ENCODE results near the gene DOCK1. TPM values are rescaled to one million over a fixed set of nuclear protein-coding genes. Genes with fewer than 3 reads are reported as not detected.

The DOCK1 gene
- total and polyA plus RNA-seq, 2 experiments from 2014 or later: 22.8 to 45.6 TPM

DNA sequence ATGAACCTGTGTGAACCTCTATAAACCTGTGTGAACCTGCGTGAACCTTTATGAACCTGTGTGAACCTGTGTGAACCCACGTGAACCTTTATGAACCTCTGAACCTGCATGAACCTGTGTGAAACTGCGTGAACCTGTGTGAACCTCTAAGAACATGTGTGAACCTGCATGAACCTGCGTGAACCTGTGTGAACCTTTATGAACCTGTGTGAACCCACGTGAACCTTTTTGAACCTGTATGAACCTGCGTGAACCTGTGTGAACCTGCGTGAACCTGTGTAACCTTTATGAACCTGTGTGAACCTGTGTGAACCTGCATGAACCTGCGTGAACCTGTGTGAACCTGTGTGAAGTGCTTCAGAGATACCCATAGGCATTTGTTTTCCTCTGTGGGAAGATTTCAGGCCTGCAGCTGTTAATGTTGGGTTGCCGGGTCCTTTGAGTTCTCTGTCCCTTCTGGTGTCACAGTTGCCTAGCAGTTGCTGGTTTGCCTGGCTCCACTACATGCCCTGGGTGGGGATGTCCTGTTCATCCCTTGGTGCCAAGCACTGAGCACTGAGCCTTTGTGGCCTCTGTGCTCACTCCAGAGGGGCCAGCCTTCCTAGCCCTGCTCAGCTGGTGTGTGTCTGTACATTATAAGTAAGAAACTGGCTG is 97.9 kb downstream of the DOCK1 start:
- no peaks in the 10 kb centered on the region for H3K9me3 ChIP-seq (ENCODE audit: low read depth)
- no peaks in the 10 kb centered on the region for H3K9me2 ChIP-seq (ENCODE audit: insufficient read depth)
- H3K27ac ChIP-seq: no peak overlapping the region
- no peak overlapping the region for H3K9ac ChIP-seq
- in situ Hi-C loops (cut with MboI): no loop called here
- no peak overlapping the region for H3K4me2 ChIP-seq (ENCODE audit: unreplicated experiment)
- H3K27me3 ChIP-seq (replicated peaks; ENCODE audit: insufficient read depth): no peaks in the 10 kb centered on the region
- H4K20me1 ChIP-seq (ENCODE audit: insufficient read depth): no peaks in the 10 kb centered on the region
- 92 to 96% methylated on average over 9 of the region's 9 CpGs for WGBS, 2 experiments (ENCODE audit: low coverage in 1 of 2, low lambda C conversion rate in 2 of 2, missing lambda C conversion rate in 2 of 2)
- no peak overlapping the region for H2AFZ ChIP-seq
- DNase-seq: no peak
- TF ChIP-seq EZH2 (IDR thresholded peaks at IDR 0.05; ENCODE audit: insufficient read depth, poor library complexity, severe bottlenecking) (no peak), EZH2phosphoT487 (IDR thresholded peaks at IDR 0.05; ENCODE audit: insufficient read depth, low read depth) (no peak)
- no peak overlapping the region for H3K4me3 ChIP-seq
- H3F3A ChIP-seq (ENCODE audit: insufficient read depth): 0 out of 2 replicates have a peak, but pooled peaks cover 7% of the 10 kb centered on the region
- no peaks in the 10 kb centered on the region for H3K4me1 ChIP-seq (ENCODE audit: insufficient read depth)
- H3K79me2 ChIP-seq (ENCODE audit: insufficient read depth): peaks cover 13% of the 10 kb centered on the region
- peaks cover 8% of the 10 kb centered on the region for H3K36me3 ChIP-seq (ENCODE audit: low read depth)

DNA sequence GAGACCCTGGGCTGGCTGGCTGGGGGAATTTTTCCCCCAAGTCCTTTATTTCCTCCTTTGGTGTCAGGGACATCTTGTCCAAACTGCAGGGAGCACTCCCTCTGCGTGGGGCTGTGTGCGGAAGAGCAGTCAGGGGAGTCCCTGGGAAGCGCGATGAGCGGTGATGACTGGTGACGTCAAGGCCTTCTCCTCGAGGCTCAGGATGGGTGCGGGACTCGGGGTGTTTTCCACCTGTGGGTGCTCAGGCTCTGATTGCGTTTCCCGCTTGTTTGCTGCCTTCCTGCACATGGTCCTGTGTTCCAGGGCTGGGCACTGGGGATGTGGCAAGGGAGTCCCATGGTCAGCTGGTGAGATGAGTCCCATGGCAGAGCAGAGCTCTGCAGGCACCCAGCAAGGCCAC is 101.2 kb downstream of the DOCK1 start:
- Histone ChIP-seq H3K36me3 (ENCODE audit: low read depth) (peaks cover 3% of the 10 kb centered on the region; the same call in 1 of the 2 replicates), H3K4me3 (no peak overlapping the region), H3K4me2 (ENCODE audit: unreplicated experiment) (no peak overlapping the region), H2AFZ (no peak overlapping the region), H3K27me3 (replicated peaks; ENCODE audit: insufficient read depth) (no peaks in the 10 kb centered on the region), H4K20me1 (ENCODE audit: insufficient read depth) (no peaks in the 10 kb centered on the region), H3K9me2 (ENCODE audit: insufficient read depth) (no peaks in the 10 kb centered on the region), H3K4me1 (ENCODE audit: insufficient read depth) (no peaks in the 10 kb centered on the region), H3K9ac (no peak overlapping the region), H3K27ac (no peak overlapping the region), H3K9me3 (ENCODE audit: low read depth) (no peaks in the 10 kb centered on the region), H3F3A (ENCODE audit: insufficient read depth) (no peaks in the 10 kb centered on the region), H3K79me2 (ENCODE audit: insufficient read depth) (peaks cover 16% of the 10 kb centered on the region)
- TF ChIP-seq EZH2 (IDR thresholded peaks at IDR 0.05; ENCODE audit: insufficient read depth, poor library complexity, severe bottlenecking) (no peak), EZH2phosphoT487 (IDR thresholded peaks at IDR 0.05; ENCODE audit: insufficient read depth, low read depth) (no peak)
- in situ Hi-C loops (cut with MboI): no loop called here
- DNase-seq: no peak
- WGBS, 2 experiments (ENCODE audit: low coverage in 1 of 2, low lambda C conversion rate in 2 of 2, missing lambda C conversion rate in 2 of 2): 96 to 97% methylated on average over 11 of the region's 11 CpGs

DNA sequence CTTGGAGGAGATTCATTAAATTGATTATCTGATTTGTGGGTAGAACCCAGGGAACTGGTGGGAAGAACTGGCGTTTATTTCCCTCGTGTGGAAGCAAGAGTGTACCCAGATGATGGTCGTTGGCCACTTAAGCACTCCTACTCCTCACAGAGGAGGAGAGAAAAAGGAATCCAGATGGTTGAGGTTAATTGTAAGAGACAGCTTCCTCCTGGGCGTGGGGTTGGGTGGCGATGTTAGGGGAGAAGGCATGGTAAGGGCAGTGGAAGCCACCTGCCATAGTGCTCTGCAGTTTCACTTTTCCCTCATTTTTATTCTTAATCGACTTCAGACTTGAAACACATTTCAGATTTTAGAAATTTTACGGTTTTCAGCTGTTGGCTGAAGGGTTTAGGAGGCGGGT is 104.1 kb downstream of the DOCK1 start:
- Histone ChIP-seq H3K9me2 (ENCODE audit: insufficient read depth) (no peaks in the 10 kb centered on the region), H3K4me3 (no peak overlapping the region), H2AFZ (no peak overlapping the region), H3F3A (ENCODE audit: insufficient read depth) (no peaks in the 10 kb centered on the region), H3K9me3 (ENCODE audit: low read depth) (no peaks in the 10 kb centered on the region), H4K20me1 (ENCODE audit: insufficient read depth) (no peaks in the 10 kb centered on the region), H3K27ac (no peak overlapping the region), H3K4me1 (ENCODE audit: insufficient read depth) (no peaks in the 10 kb centered on the region), H3K79me2 (ENCODE audit: insufficient read depth) (peaks cover 16% of the 10 kb centered on the region), H3K4me2 (ENCODE audit: unreplicated experiment) (no peak overlapping the region), H3K9ac (no peak overlapping the region), H3K36me3 (ENCODE audit: low read depth) (0 out of 2 replicates have a peak, but pooled peaks cover 3% of the 10 kb centered on the region), H3K27me3 (replicated peaks; ENCODE audit: insufficient read depth) (no peaks in the 10 kb centered on the region)
- in situ Hi-C loops (cut with MboI): no loop called here
- TF ChIP-seq EZH2 (IDR thresholded peaks at IDR 0.05; ENCODE audit: insufficient read depth, poor library complexity, severe bottlenecking) (no peak), EZH2phosphoT487 (IDR thresholded peaks at IDR 0.05; ENCODE audit: insufficient read depth, low read depth) (no peak)
- 91 to 92% methylated on average over 8 of the region's 8 CpGs for WGBS, 2 experiments (ENCODE audit: low coverage in 1 of 2, low lambda C conversion rate in 2 of 2, missing lambda C conversion rate in 2 of 2)
- DNase-seq: no peak

DNA sequence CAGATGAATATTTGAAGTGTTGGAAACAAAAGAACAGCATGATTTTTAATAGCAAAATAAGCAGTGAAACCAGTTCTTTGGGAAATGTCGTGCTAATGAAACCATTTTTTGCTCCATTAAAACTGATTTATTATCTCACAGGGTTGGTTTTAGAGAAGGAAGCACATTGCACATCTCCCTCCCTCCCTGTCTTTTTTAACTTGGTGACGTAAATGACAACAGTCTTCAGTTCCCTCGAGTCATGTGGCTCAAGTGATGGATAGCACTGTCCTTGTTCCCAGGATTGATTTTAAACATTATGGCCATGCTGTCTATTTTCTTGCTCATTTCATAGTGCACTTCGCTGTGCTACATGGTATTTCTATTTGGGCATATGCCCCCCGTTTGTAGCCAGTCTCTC is 105.9 kb downstream of the DOCK1 start:
- DNase-seq: no peak
- Histone ChIP-seq H3K27me3 (replicated peaks; ENCODE audit: insufficient read depth) (no peaks in the 10 kb centered on the region), H3K9me3 (ENCODE audit: low read depth) (no peaks in the 10 kb centered on the region), H2AFZ (no peak overlapping the region), H3F3A (ENCODE audit: insufficient read depth) (no peaks in the 10 kb centered on the region), H3K9me2 (ENCODE audit: insufficient read depth) (no peaks in the 10 kb centered on the region), H3K36me3 (ENCODE audit: low read depth) (0 out of 2 replicates have a peak, but pooled peaks cover 3% of the 10 kb centered on the region), H4K20me1 (ENCODE audit: insufficient read depth) (no peaks in the 10 kb centered on the region), H3K4me3 (no peak overlapping the region), H3K4me2 (ENCODE audit: unreplicated experiment) (no peak overlapping the region), H3K27ac (no peak overlapping the region), H3K9ac (no peak overlapping the region), H3K79me2 (ENCODE audit: insufficient read depth) (peaks cover 5% of the 10 kb centered on the region; the same call in 1 of the 2 replicates), H3K4me1 (ENCODE audit: insufficient read depth) (no peaks in the 10 kb centered on the region)
- in situ Hi-C loops (cut with MboI): no loop called here
- no peak for TF ChIP-seq EZH2 (IDR thresholded peaks at IDR 0.05; ENCODE audit: insufficient read depth, poor library complexity, severe bottlenecking)
- WGBS, 2 experiments (ENCODE audit: low coverage in 1 of 2, low lambda C conversion rate in 2 of 2, missing lambda C conversion rate in 2 of 2): 71 to 88% methylated on average over 4 to 5 of the region's 5 CpGs
